ENCODE results near the gene ATP6V1E1.
"Not testable (repeated sequence)": the region's sequence is repeated elsewhere in the genome, so short reads cannot be mapped to it uniquely, and the experiment has no call there.

The ATP6V1E1 gene

DNA sequence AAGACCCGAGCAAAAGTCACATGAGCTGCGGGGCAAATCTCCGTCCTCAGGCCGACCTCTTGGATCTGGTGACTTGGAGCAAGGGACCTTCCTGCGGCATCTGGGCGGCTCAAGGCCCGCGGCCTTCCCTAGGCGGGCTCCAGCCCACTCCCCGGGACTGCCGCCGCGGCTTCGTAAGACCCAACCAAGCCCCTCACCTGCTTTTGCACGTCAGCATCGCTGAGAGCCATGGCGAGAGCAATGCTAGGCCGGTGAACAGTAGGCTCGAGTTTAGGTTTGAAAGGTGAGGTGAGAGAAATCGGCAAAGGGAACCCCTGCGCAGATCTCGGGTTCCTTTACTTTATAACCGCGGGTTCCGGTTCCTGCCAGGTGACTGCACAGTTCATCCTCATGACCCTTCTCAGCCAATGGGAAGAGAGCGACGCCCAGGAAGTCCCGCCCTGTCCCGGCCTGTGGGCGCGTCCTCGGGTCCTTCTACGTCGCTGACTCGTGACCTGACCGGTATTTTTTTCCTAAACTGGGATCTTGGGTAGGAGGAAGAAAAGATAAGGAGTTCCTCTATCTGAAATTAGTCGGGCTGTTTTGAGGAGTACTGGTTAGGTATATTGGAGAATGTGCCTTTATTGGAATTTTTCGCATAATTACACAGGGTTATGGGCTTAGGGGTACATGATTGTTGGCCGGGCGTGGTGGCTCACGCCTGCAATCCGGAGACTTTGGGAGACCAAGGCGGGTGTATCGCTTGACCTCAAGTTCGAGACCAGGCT is at the start of gene ATP6V1E1:
Gene ATP6V1E1 (minus strand): TSS at position 344 of the 767 bp plus-strand sequence. CDS start 114 bp downstream, at position 230.
- peak; percentile 91 for DNase-seq

DNA sequence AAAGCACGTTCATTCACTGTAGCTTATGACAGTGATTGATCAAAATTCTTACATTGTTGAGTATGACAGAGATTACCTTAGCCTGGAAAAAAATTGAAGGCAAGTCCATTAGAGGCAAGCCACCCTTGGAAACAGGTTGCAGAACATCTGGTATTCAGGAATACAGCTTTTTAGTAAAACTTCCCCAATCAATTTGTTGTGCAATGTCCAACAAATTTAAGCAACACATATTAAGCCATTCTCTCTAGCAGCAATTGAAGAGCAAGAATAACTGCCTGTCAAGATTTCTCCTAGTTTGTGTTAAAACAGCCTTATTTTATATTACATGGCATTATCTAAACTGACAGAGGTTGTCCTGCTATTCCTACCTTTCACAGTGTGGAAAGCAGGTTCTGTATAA is 47.0 kb upstream of the ATP6V1E1 start:
- DNase-seq = no peak

DNA sequence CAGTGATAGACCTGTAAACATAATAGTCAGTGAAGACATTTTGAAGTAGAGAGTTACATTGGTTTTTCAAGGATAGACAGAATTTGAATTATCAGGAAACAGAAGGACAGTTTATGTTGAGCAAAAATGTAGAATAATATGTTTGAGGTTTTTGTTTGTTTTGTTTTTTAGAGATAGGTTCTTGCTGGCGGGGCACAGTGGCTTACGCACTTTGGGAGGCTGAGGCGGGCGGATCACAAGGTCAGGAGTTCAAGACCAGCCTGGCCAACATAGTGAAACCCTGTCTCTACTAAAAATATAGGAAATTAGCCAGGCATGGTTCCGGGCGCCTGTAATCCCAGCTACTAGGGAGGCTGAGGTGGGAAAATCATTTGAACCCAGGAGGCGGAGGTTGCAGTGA is 45.6 kb upstream of the ATP6V1E1 start:
- DNase-seq = no peak

DNA sequence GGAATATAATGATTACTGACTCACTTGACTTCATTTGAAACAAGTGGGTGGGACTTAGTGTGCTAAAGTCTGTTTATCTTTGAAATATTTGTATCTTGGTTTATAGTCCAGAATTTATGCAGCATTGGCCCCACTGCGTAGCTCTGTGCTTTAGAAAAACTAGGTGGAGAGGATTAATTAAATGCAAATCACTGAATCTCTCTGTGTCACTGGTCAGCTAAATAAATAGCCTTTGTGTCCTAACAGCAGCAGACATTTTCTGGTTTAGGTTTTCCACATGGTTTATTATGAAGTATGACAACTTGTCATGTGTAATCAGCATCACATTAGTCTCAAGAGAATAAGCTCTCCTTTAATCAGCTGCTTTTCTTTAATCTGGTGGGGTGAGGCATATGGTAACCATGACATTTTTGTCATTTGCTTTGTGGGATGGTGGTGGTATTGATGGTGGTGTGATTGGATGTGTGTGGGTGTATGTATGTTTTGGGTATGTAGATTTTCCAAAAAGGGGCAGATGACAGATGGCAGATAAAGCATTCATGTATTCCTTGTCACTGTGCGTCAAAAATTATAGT is 44.0 kb upstream of the ATP6V1E1 start:
- no peak for DNase-seq

DNA sequence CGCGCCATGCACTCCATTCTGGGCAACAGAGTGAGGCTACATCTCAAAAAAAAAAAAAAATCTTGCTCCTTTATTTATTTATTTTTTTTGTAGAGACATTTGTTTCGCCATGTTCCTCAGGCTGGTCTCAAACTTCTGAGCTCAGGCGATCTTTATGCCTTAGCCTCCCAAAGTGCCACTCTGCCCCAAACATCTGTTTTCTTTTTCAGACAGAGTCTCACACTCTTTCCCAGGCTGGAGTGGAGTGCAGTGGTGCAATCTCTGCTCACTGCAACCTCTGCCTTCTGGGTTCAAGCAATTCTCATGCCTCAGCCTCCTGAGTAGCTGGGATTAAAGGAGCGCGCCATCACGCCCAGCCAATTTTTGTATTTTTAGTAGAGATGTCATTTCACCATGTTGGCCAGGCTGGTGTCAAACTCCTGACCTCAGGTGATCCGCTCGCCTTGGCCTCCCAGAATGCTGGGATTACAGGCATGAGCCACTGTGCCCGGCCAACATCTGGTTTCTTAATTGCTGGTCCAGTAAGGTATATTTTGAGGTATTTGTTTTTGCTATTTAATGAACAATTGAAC is 43.1 kb upstream of the ATP6V1E1 start:
- not testable (repeated sequence) for DNase-seq

DNA sequence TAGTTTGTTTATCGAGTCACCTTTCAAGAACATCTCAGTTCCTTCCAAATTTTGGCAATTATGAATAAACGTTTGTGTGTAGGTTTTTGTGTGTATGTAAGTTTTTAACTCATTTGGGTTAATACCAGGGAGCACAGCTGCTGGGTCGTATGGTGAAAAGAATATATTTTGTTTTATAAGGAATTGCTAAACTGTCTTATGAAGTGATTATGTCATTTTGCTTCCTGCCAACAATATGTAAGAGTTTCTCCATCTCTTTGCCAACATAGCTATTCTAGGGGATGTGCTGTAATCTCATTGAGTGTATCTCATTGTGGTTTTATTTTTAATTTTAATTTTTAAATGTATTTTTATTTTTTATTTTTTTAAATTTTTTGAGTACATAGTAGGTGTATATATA is 37.3 kb upstream of the ATP6V1E1 start:
- DNase-seq = no peak

DNA sequence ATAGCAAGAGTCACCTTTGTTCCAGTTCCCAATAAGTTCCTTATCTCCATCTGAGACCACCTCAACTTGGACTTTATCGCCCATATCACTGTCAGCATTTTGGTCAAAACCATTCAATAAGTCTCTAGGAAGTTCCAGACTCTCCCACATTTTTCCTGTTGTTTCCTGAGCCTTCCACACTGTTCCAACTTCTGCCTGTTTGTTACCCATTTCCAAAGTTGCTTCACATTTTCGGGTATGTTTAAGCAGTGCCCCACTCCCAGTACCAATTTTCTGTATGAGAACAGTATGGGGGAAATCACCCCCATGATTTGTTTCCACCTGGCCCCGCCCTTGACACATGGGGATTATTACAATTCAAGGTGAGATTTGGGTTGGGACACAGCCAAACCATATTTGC is 36.7 kb upstream of the ATP6V1E1 start:
- DNase-seq = no peak

DNA sequence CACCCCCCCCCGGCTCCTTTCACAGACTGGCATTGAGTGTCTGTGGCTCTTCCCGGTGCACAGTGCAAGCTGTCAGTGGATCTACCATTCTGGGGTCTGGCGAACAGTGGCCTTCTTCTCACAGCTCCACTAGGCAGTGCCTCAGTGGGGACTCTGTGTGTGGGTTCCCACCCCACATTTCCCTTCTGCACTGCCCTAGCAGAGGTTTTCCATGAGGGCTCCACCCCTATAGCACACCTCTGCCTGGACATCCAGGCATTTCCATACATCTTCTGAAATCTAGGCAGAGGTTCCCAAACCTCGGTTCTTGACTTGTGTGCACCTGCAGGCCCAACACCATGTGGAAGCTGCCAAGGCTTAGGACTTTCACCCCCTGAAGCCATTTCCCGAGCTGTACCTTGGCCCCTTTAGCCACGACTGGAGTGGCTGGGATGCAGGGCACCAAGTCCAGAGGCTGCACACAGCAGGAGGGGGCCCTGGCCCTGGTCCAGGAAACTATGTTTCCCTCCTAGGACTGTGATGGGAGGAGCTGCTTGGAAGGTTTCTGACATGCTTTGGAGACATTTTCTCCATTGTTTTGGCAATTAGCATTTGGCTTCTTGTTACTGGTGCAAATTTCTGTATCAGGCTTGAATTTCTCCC is 36.0 kb upstream of the ATP6V1E1 start:
- DNase-seq = no peak

DNA sequence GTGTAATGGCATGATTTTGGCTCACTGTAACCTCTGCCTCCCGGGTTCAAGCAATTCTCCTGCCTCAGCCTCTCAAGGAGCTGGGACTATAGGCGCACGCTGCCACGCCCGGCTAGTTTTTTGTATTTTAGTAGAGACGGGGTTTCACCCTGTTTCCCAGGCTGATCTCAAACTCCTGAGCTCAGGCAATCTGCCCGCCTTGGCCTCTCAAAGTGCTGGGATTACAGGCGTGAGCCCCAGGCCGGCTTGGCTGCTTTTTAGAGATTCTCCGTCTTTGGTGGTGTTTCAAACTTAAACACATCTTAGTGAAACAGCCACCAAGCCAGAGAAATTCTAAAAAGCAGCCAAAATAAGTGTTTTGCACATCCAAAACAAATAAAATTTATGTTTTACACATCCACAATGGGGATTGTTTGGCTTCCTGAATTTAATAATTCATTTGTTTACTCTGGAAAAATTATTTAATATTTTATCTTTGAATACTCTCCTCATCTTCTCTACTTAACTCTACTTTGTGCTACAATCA is 28.4 kb upstream of the ATP6V1E1 start:
- DNase-seq = no peak

DNA sequence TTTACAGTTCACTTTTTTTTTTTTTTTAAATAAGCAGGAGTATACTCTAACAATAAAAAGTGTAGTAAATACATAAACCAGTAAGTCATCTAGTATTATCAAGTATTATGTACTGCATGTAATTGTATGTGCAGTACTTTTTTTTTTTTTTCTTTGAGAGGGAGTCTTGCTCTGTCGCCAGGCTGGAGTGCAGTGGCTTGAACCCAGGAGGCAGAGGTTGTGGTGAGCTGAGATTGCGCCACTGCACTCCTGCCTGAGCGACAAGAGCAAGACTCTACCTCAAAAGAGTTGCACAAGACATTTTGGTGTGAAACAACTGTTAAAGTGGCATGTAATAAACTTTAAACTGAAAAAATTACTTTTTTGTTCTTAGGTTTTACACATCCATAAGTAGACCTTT is 26.7 kb upstream of the ATP6V1E1 start:
- no peak for DNase-seq

DNA sequence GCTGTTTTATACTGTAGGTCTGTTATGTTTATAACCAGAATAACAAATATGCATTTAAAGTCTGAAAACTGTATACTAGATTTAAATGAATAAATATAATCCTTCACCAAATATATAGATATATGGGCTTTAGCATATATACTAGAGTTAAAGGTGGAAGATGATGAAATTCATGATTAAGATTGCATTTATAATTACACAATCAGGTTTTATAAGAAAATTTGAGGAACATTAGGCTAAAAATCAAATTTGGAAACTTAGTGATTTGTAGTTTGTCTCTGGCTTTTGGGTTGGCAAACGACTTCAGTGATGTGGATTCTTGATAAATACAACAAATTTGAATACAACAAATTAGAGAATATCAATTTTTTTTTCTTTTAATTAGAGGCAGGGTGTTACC is 20.0 kb upstream of the ATP6V1E1 start:
- no peak for DNase-seq

DNA sequence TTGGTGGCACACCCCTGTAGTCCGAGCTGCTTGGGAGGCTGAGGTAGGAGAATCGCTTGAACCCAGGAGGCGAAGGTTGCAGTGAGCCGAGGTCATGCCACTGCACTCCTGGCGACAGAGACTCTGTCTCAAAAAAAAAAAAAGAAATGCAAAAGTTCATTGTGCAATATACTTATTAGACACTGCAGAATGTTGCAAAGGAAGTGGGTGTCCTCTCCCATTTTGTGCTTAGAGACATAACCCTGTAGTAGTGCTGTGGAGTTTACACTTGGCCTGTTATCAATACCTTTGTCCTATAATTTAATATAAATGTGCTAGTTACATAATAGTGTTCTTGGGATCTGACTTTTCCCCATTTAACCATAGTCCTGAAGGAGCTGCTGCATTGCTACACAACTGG is 19.4 kb upstream of the ATP6V1E1 start:
- DNase-seq = no peak

DNA sequence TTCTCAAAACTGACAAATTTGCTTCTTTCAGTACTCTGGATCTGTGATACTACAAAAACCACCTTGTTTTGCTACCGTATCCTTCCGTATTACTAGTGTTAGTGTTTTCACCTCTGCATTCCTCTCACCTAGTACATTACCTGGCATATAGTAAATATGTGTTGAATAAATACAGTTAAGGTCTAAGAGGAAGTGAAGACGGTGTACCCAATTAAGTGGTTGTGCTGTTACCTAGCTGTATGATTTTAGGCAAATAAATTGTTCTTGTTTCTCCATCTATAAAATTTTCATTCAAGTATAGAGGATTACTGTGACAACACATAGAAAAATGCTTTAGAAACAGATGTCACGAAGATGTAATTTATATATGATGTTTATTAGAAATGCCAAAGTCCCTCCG is 18.9 kb upstream of the ATP6V1E1 start:
- DNase-seq = no peak

DNA sequence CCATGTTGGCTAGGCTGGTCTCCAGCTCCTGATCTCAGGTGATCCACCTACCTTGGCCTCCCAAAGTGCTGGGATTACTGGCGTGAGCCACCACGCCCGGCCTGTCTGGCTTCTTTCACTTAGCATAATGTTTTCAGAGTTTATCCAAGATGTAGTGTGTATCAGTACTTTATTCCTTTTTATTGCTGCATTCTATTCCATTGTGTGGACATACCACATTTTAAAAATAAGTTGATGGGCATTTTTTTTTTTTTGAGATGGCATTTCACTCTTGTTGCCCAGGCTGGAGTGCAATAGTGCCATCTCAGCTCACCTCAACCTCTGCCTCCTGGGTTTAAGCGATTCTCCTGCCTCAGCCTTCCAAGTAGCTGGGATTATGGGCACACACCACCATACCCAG is 13.8 kb upstream of the ATP6V1E1 start:
- not testable (repeated sequence) for DNase-seq

DNA sequence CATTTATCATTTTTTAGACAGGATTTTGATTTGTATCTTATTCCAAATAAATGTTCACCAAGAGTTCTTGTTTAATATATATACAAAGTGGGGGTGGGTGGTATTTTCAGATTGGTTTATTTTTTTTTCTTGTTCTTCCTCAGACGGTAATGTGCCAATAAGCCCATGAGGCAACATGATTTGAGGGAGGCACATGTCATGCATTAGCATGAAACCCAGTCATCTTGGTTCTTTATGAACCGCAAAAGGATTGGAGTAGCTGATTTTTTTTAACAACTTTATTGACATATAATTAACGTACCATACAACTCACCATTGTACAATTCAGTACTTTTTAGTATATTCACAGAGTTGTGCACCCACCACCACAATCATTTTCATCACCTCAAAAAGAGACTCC is 12.7 kb upstream of the ATP6V1E1 start:
- DNase-seq = no peak

DNA sequence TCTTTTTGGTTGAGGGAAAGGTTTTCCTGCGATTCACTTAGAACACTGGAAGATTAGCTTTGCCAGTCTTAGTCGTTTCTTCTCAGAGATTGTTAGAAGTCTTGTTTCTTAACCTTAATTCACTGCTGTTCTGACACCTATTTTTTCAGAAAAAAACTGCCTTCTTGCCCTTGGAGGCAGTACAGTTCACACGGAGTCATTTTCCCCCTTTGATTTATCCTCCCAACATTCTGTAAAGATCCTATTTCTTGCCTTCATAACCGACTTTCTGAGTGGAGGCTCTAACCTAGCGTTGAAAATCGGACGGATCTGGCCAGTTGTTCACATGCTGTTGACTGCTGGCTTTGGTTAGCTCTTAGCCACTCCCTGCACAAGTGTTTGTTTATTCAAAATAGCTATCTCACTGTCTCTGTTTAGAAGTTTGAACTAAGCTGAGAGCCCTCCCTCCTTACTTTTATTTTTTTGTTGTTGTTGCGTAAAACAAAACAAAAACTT is 10.7 kb upstream of the ATP6V1E1 start:
- no peak for DNase-seq

DNA sequence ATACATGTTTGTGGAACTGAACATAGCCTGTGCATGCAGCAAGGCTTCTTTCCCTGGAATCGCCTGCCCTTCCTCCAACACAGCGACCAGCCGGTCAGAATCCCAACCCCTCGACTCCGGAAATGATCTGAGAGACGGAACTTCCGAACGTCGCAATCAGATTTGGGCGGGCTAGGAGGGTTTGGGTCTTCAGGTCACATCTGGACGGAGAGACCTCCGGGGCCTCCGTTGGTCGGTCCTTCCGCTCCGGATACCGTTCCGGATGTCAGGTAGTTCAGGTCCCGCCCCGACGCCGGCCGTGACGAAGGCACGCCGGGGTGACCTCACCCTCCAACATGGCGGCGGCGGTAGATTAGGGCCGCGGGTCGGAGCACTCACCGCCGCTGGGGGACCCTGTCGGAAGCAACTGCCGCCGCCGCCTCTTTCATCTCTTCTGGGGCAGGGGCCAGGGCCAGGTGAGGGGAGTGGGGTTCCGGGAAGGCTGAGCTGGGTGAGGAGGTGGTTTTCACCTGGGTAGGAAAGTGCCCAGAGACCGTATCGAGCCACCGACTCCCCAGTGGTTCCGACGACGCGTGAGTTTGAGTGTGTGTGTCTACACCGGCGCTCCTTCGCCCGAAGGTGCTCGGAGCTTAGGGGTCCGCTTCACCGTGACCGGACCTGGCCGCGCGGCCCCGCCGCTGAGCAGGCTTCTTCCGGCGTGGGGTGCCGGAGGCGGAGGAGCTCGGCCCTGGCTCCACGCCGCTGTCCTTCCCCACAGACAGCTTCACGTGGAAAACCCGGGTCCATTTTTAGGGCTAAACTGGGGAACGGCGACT is 10.1 kb upstream of the ATP6V1E1 start, which contains the start of gene BCL2L13:
Gene BCL2L13 (plus strand): TSS at position 326 of the 815 bp plus-strand sequence. CDS start 16,955 bp downstream, outside the sequence.
- DNase-seq = peak; percentile 86

DNA sequence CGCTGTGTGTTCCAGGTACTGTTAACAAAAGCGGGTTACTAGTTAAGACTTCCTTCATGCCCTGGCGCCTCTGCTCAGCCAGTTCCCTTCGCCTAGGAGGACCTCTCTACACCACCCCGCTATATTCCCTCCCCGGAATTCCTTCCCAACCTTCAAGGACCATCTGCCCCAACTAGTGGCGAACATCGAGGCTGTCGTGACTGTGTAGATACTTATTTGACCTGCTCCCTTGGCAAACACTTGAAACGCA is 9.6 kb upstream of the ATP6V1E1 start:
- DNase-seq = no peak

DNA sequence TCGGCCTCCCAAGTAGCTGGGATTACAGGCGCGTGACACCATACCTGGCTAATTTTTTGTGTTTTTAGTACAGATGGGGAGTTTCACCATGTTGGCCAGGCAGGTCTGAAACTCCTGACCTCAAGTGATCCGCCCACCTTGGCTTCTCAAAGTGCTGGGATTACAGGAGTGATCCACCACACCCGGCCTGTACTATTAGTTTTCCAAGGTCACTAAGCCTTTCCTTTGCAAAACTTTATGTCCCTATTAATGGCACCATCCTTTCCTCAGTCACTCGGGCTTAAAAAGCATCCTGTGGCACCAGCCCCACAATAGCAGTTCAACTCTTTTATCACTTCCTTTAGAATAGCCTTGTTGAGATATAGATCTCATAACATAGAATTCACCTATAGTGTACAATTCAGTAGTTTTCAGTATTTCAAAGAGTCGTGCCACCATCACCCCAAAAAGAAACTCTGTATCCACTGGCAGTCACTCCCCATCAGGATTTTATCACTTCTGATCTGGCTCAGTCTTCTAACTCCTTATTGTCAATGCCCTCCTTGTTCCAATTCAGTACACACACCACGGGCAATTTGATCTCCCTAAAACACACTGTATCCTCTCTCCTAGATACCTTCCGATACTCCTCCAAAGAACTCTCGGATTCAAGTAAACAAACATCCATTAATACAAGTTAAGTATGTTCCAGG is 9.1 kb upstream of the ATP6V1E1 start:
- DNase-seq = no peak

DNA sequence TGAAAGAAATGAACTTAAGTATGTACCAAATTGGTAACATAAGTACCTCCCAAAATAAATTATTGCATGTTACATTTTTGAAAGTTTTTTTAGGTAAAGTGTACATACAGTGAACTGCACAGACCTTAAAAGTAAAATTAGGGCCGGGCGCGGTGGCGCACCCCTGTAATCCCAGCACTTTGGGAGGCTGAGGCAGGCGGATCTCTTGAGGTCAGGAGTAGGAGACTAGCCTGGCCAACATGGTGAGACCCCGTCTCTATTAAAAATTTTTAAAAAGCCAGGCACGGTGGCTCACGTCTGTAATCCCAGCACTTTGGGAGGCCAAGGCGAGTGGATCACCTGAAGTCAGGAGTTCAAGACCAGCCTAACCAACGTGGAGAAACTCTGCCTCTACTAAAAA is 8.3 kb upstream of the ATP6V1E1 start:
- DNase-seq = not testable (repeated sequence)

DNA sequence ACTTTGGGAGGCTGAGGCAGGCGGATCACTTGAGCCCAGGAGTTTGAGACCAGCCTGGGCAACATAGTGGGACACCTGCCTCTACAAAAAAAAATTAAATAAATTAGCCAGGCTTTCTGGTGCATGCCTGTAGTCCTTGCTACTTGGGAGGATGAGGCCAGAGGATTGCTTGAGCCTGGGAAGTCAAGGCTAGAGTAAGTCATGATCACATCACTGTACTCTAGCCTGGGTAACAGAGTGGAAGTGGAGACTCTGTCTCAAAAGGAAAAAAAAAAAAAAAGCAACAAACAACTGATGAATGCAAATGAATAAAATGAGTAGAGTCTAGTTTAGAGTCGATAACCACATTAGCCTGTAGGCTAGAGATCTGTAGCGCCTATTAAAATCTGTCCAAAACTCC is 6.1 kb upstream of the ATP6V1E1 start:
- DNase-seq = no peak

DNA sequence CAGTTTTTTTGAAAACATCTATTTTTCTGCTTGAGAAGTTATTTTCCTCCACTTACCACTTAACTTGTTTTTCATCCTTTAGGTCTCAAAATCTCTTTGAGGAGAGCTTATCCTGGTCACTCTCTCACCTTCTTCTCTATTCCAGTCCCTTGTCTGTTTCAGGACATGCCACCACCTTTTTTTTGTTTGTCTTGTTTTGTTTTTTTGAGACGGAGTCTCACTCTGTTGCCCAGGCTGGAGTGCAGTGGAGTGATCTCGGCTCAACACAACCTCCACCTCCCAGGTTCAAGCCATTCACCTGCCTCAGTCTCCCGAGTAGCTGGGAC is 5.4 kb upstream of the ATP6V1E1 start:
- no peak for DNase-seq

Data from activated CD4-positive, alpha-beta T cell treated with anti-CD3 and anti-CD28 coated beads, Interleukin-2, amount 50 U/mL, for 1 hour (primary cell).